Measurements from ENCODE around the gene HSD3B7. TPM values are rescaled to one million over a fixed set of nuclear protein-coding genes. Genes with fewer than 3 reads are reported as not detected.
A peak's percentile ranks its signal among the peaks of the same experiment; 100 is the strongest.

The HSD3B7 gene
- total RNA-seq, 4 donors from 2014 or later: 13.2 to 20.8 (median 16.0) TPM

GRCh38 chr16:31031276-31031675 lies 46.3 kb downstream of the HSD3B7 start:
- no peak for DNase-seq (ENCODE audit: low spot score in 2 of 2)
- Histone ChIP-seq H3K27me3 (no peaks in the 10 kb centered on the region), H3K36me3 (peaks cover 9% of the 10 kb centered on the region), H3K4me1 (peaks cover 23% of the 10 kb centered on the region), H3K27ac (no peak overlapping the region), H3K4me3 (no peak overlapping the region), H3K9me3 (no peaks in the 10 kb centered on the region)
- no peak for TF ChIP-seq CTCF (IDR thresholded peaks at IDR 0.05)
- no peak for TF ChIP-seq EP300 (IDR thresholded peaks at IDR 0.05)
- 94% methylated on average over 4 of the region's 4 CpGs for WGBS

GRCh38 chr16:31032736-31033708 lies 48.0 kb downstream of the HSD3B7 start, which contains the start of gene STX4:
Gene STX4, plus strand, starts transcription at chr16:31033558. Its CDS starts 248 bp downstream, at chr16:31033806.
- Histone ChIP-seq H3K9me3 (no peaks in the 10 kb centered on the region), H3K4me1 (peaks cover 27% of the 10 kb centered on the region), H3K27me3 (no peaks in the 10 kb centered on the region), H3K27ac (peak within 1 kb of the TSS; percentile 96), H3K36me3 (peaks cover 19% of the 10 kb centered on the region), H3K4me3 (peak within 1 kb of the TSS; percentile 78)
- 3% methylated on average over 43 of the region's 75 CpGs for WGBS
- TF ChIP-seq CTCF (IDR thresholded peaks at IDR 0.05) (no peak), EP300 (IDR thresholded peaks at IDR 0.05) (no peak), POLR2A (IDR thresholded peaks at IDR 0.05) (peak in 1 of 2 donors; percentile 46), POLR2AphosphoS5 (IDR thresholded peaks at IDR 0.05) (peak; percentile 47 to 95 (median 79))
- peak; percentile 99 for DNase-seq (ENCODE audit: low spot score in 2 of 2)

- WGBS: 1% methylated on average over 32 of the region's 47 CpGs
- Histone ChIP-seq H3K36me3 (peaks cover 27% of the 10 kb centered on the region), H3K4me3 (peak overlapping the region; percentile 78), H3K9me3 (no peaks in the 10 kb centered on the region), H3K27ac (peak overlapping the region; percentile 96), H3K27me3 (no peaks in the 10 kb centered on the region), H3K4me1 (peaks cover 27% of the 10 kb centered on the region)
- DNase-seq (ENCODE audit: low spot score in 2 of 2): peak; percentile 95
- TF ChIP-seq EP300 (IDR thresholded peaks at IDR 0.05): no peak
- peak in 1 of 2 donors; percentile 18 for TF ChIP-seq POLR2A (IDR thresholded peaks at IDR 0.05)
These were observed 48.9 kb downstream of the HSD3B7 start for GRCh38 chr16:31033709-31034492.

- no peaks in the 10 kb centered on the region for H3K9me3 ChIP-seq
- no peak overlapping the region for H3K27ac ChIP-seq
- 40% methylated on average over 2 of the region's 2 CpGs for WGBS
- H3K4me3 ChIP-seq: no peak overlapping the region
- H3K27me3 ChIP-seq: no peaks in the 10 kb centered on the region
- peaks cover 27% of the 10 kb centered on the region for H3K4me1 ChIP-seq
- H3K36me3 ChIP-seq: peaks cover 50% of the 10 kb centered on the region
- DNase-seq (ENCODE audit: low spot score in 2 of 2): no peak
- TF ChIP-seq POLR2A (IDR thresholded peaks at IDR 0.05) (no peak), CTCF (IDR thresholded peaks at IDR 0.05) (no peak), EP300 (IDR thresholded peaks at IDR 0.05) (no peak), POLR2AphosphoS5 (IDR thresholded peaks at IDR 0.05) (no peak)
These were observed 51.7 kb downstream of the HSD3B7 start for GRCh38 chr16:31036691-31037090.

Other genes starting within 250 kb of the HSD3B7 start
- gene PHKG2, start 236.8 kb upstream of the HSD3B7 start, total RNA-seq: 10 to 100 TPM; 24.8 to 54.9 (median 36.1) TPM
- gene CFAP119, start 223.1 kb upstream of the HSD3B7 start, total RNA-seq: 1 to 10 TPM; 3.8 to 6.7 (median 5.0) TPM
- gene RNF40, start 222.9 kb upstream of the HSD3B7 start, total RNA-seq: 10 to 100 TPM; 65.6 to 89.7 (median 76.5) TPM
- gene ZNF629, start 198.0 kb upstream of the HSD3B7 start, total RNA-seq: 10 to 100 TPM; 11.5 to 22.9 (median 16.1) TPM
- gene BCL7C, start 91.1 kb upstream of the HSD3B7 start, total RNA-seq: 10 to 100 TPM; 32.3 to 47.2 (median 43.9) TPM
- gene CTF1, start 88.6 kb upstream of the HSD3B7 start, total RNA-seq: 1 to 10 TPM in 1 of 4 donors, under 1 TPM in 3; 0.30 to 1.3 (median 0.71) TPM
- 10 to 100 TPM; 21.7 to 28.7 (median 24.5) TPM for gene FBXL19, start 61.6 kb upstream of the HSD3B7 start, total RNA-seq
- 10 to 100 TPM; 25.7 to 41.0 (median 32.7) TPM for gene ORAI3, start 36.1 kb upstream of the HSD3B7 start, total RNA-seq
- gene SETD1A, start 27.5 kb upstream of the HSD3B7 start, total RNA-seq: 10 to 100 TPM; 12.5 to 14.7 (median 13.7) TPM
- 1 to 10 TPM in 2 of 4 donors, under 1 TPM in 2; 0.55 to 3.5 (median 2.0) TPM for gene STX1B, start 25.4 kb downstream of the HSD3B7 start, total RNA-seq
- 100 to 1,000 TPM in 1 of 4 donors, 10 to 100 TPM in 3; 32.5 to 118 (median 47.8) TPM for gene STX4, start 48.4 kb downstream of the HSD3B7 start, total RNA-seq
- gene ZNF668, start 89.0 kb downstream of the HSD3B7 start, total RNA-seq: 10 to 100 TPM in 3 of 4 donors, 1 to 10 TPM in 1; 9.0 to 15.9 (median 12.6) TPM
- 10 to 100 TPM; 19.2 to 31.7 (median 26.8) TPM for gene ZNF646, start 89.2 kb downstream of the HSD3B7 start, total RNA-seq
- gene PRSS53, start 103.7 kb downstream of the HSD3B7 start, total RNA-seq: 1 to 10 TPM; 2.0 to 10.0 (median 5.1) TPM
- 10 to 100 TPM; 53.8 to 79.3 (median 68.0) TPM for gene VKORC1, start 109.6 kb downstream of the HSD3B7 start, total RNA-seq
- gene BCKDK, start 123.2 kb downstream of the HSD3B7 start, total RNA-seq: 10 to 100 TPM; 51.0 to 63.2 (median 58.2) TPM
- 100 to 1,000 TPM in 1 of 4 donors, 10 to 100 TPM in 3; 62.3 to 100 (median 69.8) TPM for gene KAT8, start 132.5 kb downstream of the HSD3B7 start, total RNA-seq
- gene PRSS8, start 150.5 kb downstream of the HSD3B7 start, total RNA-seq: 100 to 1,000 TPM in 3 of 4 donors, 10 to 100 TPM in 1; 46.3 to 168 (median 140) TPM
- gene PRSS36, start 164.9 kb downstream of the HSD3B7 start, total RNA-seq: 10 to 100 TPM in 2 of 4 donors, 1 to 10 TPM in 2; 2.2 to 17.8 (median 8.4) TPM
- gene FUS, start 194.9 kb downstream of the HSD3B7 start, total RNA-seq: 100 to 1,000 TPM in 1 of 4 donors, 10 to 100 TPM in 3; 52.5 to 121 (median 58.9) TPM
- 100 to 1,000 TPM in 3 of 4 donors, 10 to 100 TPM in 1; 43.8 to 162 (median 121) TPM for gene PYCARD, start 217.6 kb downstream of the HSD3B7 start, total RNA-seq
- gene TRIM72, start 228.9 kb downstream of the HSD3B7 start, total RNA-seq: under 1 TPM in 2 of 4 donors, not detected in 2; 0.15 to 0.17 TPM
- gene PYDC1, start 231.9 kb downstream of the HSD3B7 start, total RNA-seq: 10 to 100 TPM in 2 of 4 donors, 1 to 10 TPM in 1, not detected in 1; 4.2 to 17.7 (median 13.8) TPM

Data from suprapubic skin (tissue), 4 donors.